Mesothelial cell of epicardium (in vitro differentiated cells): ENCODE results near the gene D2HGDH. TPM values are rescaled to one million over a fixed set of nuclear protein-coding genes. Genes with fewer than 3 reads are reported as not detected.

Source experiments
- DNase-seq, 2 experiments: peaks; one replicate each; pipeline ENCODE4 v3.0.0; 2021; ENCODE audit warnings: low spot score in 2 of 2; ENCODE audit not compliant: unreplicated experiment in 2 of 2
- H3K27ac Mint-ChIP-seq: 2 replicates; pipeline ENCODE4 v1.8.0; 2021; ENCODE audit warnings: mixed read lengths
- H3K27me3 Mint-ChIP-seq: 2 replicates; pipeline ENCODE4 v1.8.0; 2021; ENCODE audit warnings: low read depth, mixed read lengths
- H3K36me3 Mint-ChIP-seq: 2 replicates; pipeline ENCODE4 v1.8.0; 2021; ENCODE audit warnings: mixed read lengths
- H3K4me1 Mint-ChIP-seq: 2 replicates; pipeline ENCODE4 v1.8.0; 2021; ENCODE audit warnings: mixed read lengths
- H3K4me3 Mint-ChIP-seq: 2 replicates; pipeline ENCODE4 v1.8.0; 2021; ENCODE audit warnings: mild to moderate bottlenecking, moderate library complexity, mixed read lengths
- H3K9me3 Mint-ChIP-seq: 2 replicates; pipeline ENCODE4 v1.8.0; 2021; ENCODE audit warnings: mixed read lengths
- CTCF ChIP-seq: fragments of 200-600 bp; sonication (generic); IDR thresholded peaks from one replicate; pipeline ENCODE4 v1.5.0; 2021; ENCODE audit warnings: antibody characterized with exemption; ENCODE audit not compliant: unreplicated experiment
- total RNA-seq: library from RNA; stranded (reverse); gene quantifications from 3 replicates; pipeline ENCODE4 v1.2.1, GENCODE V29; 2021

The D2HGDH gene
- total RNA-seq, 1 donor from 2014 or later = 60.3 TPM

- TF ChIP-seq CTCF = no peak
- no peak for DNase-seq
- Mint-ChIP-seq H3K27me3 (peaks cover 3% of the 10 kb centered on the region), H3K27ac (no peak overlapping the region), H3K36me3 (no peaks in the 10 kb centered on the region), H3K9me3 (no peaks in the 10 kb centered on the region), H3K4me1 (peaks cover 7% of the 10 kb centered on the region), H3K4me3 (no peak overlapping the region)
Observed at GRCh38 chr2:241811201-241811951, 76.9 kb downstream of the D2HGDH start.

- Mint-ChIP-seq H3K4me1 (peaks cover 7% of the 10 kb centered on the region), H3K27ac (no peak overlapping the region), H3K4me3 (no peak overlapping the region), H3K9me3 (no peaks in the 10 kb centered on the region), H3K27me3 (peaks cover 3% of the 10 kb centered on the region), H3K36me3 (no peaks in the 10 kb centered on the region)
- no peak for TF ChIP-seq CTCF
- no peak for DNase-seq
Observed at GRCh38 chr2:241811952-241812729, 77.7 kb downstream of the D2HGDH start.

GRCh38 chr2:241812730-241813643 is 78.6 kb downstream of the D2HGDH start:
- no peaks in the 10 kb centered on the region for H3K36me3 Mint-ChIP-seq
- no peaks in the 10 kb centered on the region for H3K9me3 Mint-ChIP-seq
- H3K27ac Mint-ChIP-seq = no peak overlapping the region
- TF ChIP-seq CTCF = no peak
- peaks cover 6% of the 10 kb centered on the region for H3K4me1 Mint-ChIP-seq
- peaks cover 5% of the 10 kb centered on the region for H3K27me3 Mint-ChIP-seq
- DNase-seq = peak in 1 of 2 experiments; percentile 38
- H3K4me3 Mint-ChIP-seq = no peak overlapping the region

GRCh38 chr2:241813644-241814392 is 79.4 kb downstream of the D2HGDH start:
- Mint-ChIP-seq H3K36me3 (no peaks in the 10 kb centered on the region), H3K27ac (no peak overlapping the region), H3K27me3 (peaks cover 5% of the 10 kb centered on the region), H3K4me3 (no peak overlapping the region), H3K9me3 (no peaks in the 10 kb centered on the region), H3K4me1 (no peaks in the 10 kb centered on the region)
- peak in 1 of 2 experiments; percentile 35 for DNase-seq
- no peak for TF ChIP-seq CTCF

- H3K27ac Mint-ChIP-seq = no peak overlapping the region
- H3K4me1 Mint-ChIP-seq = no peaks in the 10 kb centered on the region
- H3K27me3 Mint-ChIP-seq = peaks cover 5% of the 10 kb centered on the region
- no peaks in the 10 kb centered on the region for H3K9me3 Mint-ChIP-seq
- TF ChIP-seq CTCF = no peak
- H3K36me3 Mint-ChIP-seq = no peaks in the 10 kb centered on the region
- no peak for DNase-seq
- H3K4me3 Mint-ChIP-seq = no peak overlapping the region
Observed at GRCh38 chr2:241814393-241814642, 79.9 kb downstream of the D2HGDH start.
